ENCODE results near the gene TMEM184C. TPM values are rescaled to one million over a fixed set of nuclear protein-coding genes. Genes with fewer than 3 reads are reported as not detected.

The TMEM184C gene
- total RNA-seq (2014; rRNA removed; shearing (Covaris generic)) = 32.0 and 44.7 TPM in 2 replicates

DNA sequence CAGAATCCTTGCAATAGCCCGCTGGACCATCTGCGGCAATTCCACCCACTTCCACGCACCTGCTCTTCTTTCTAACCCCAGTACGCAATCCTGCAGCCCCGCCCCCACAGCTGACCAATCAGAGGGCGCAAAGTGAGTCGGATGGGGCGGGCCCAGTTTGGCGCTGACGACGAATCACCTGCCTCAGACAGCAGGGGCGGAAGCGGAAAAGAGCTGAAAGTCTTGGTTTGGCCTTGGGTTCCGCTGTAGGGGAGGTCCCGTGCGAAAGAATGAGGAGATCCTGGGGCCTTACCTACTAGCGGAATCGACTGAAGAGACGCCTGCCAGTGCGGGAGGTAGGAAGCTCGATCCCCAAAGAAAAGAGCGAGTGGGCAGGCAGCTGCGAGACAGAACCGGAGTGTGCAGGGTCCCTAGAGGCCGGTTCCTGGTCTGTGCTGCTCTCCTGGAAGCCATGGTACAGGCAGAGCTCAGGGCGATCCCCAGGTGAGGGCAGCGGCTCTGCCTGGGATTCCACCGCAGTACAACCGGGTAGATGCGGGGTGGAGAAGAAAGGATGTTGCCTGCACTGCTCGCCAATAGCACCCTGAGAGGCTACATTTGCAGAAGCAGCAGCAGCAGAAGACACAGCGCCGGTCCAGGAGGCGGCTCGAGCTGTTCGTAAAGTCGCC, at the start of gene TMEM184C:
TMEM184C (plus strand) TSS at position 225 of the 668 bp plus-strand sequence. CDS start 560 bp downstream, outside the sequence.
- DNase-seq (ENCODE audit: low spot score) = peak; percentile 91

DNA sequence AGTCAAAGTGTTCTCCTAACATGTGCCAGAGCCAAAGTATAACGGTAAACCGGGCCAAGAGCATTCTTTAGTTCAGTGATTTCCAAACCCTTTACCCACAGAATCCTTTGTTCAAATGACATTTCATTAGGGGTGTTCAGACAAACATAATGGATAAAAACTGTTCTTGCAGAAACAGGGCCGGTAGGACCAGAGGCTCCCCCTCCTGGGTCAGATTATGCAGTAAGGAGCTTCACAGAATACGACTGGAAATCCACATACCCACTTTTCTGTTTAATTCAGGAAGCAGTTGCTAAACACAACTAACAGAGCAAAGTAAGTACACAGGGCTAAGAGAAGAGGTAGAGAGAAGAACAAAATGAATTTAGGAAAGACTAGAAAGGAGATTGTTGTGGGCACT, 46.6 kb upstream of the TMEM184C start:
- DNase-seq (ENCODE audit: low spot score) = no peak

DNA sequence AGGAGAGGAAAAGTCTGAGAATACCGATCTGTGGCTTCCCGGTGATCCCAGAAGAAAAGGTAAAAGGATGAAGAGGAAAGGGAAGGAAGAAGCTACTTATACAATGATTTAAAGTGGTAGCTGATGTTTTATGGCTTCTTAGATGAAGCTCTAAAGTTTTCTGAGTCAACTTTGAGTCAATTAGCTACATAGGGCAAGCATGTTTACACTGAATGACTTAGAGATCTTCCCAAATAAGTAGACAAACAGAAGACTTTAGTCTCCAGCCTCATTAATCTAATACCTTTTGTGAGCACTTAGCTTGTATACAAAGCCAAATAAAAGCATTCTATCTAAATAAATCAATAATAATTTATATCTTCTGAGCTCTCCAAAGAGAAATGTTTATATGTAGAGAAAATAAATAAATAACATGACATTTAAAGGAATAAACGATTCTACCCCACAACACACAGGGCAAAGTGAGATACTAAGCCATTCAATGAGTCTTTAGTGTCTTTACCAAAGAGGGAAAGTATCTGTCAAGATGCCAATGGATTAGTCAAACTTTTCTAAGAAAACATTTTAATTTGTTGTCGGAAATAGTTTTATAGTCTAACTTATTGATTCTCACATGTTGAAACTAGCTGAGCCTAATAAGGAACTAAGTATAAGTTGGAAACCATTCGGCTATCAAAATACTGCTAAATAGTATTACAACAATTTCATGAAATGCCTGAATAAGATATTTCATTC, 46.0 kb upstream of the TMEM184C start:
- no peak for DNase-seq (ENCODE audit: low spot score)

DNA sequence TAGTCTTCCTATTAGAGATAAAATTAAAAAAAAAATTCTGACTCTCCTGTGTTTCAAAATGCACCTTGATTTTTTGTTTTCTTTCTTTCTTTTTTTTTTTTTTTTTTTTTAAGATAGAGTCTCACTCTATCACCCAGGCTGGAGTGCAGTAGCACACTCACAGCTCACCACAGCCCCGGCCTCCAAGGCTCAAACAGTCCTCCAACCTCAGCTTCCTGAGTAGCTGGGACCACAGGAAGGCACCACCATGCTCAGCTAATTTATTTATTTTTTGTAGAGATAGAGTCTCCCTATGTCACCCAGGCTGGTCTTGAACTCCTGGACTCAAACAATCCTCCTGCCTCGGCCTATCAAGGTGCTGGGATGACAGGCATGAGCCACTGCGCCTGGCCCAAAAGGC, 41.1 kb upstream of the TMEM184C start:
- DNase-seq (ENCODE audit: low spot score) = no peak

DNA sequence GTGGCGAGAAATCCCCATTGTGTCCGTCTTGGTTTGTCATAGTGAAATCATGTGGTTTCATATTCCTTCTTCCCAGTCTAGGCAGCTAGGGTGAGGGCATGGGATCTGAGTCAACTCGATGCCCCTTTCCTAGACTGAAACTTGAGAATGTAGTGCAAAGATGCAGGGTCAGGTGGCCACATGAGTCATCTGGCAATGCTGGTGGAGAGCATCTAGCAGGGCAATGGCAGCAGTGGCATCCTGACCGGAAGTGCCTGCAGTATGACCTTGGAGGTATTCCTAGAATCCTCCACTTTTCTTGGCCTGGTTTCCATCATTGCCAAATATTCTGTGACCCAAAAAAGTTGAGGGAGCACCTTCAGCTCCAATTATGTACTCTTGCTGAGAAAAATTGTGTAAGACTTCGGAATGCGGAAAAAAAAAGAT, 39.1 kb upstream of the TMEM184C start:
- DNase-seq (ENCODE audit: low spot score) = peak; percentile 98

DNA sequence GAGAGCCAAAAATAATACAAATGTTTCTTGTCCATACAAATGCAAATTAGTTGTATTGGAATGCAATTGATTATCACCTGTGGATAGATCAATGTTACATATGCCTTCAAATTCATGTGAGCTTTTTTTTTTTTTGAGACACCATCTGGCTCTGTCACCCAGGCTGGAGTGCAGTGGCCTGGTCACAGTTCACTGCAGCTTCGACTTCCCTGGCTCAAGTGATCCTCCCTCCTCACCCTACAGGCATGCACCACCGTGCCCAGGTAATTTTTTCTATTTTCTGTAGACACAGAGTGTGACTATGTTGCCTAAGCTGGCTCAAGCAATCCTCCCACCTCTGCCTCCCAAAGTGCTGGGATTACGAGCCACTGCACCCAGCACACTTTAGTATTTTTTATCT, 38.6 kb upstream of the TMEM184C start:
- DNase-seq (ENCODE audit: low spot score) = no peak

DNA sequence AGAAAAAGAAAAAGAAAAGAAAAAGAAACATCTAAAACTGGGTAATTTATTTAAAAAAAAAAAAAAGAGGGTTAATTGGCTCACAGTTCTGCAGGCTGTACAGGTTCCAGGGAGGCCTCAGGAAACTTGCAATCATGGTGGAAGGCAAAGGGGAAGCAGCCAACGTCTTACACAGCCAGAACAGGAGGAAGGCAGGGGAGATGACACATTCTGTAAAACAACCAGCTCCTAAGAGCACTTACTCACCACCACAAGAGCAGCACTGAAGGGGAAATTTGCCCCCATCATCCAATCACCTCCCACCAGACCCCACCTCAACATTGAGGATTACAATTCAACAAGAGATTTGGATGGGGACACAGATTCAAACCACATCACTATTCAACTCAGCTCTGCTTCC, 36.8 kb upstream of the TMEM184C start:
- DNase-seq (ENCODE audit: low spot score) = no peak

DNA sequence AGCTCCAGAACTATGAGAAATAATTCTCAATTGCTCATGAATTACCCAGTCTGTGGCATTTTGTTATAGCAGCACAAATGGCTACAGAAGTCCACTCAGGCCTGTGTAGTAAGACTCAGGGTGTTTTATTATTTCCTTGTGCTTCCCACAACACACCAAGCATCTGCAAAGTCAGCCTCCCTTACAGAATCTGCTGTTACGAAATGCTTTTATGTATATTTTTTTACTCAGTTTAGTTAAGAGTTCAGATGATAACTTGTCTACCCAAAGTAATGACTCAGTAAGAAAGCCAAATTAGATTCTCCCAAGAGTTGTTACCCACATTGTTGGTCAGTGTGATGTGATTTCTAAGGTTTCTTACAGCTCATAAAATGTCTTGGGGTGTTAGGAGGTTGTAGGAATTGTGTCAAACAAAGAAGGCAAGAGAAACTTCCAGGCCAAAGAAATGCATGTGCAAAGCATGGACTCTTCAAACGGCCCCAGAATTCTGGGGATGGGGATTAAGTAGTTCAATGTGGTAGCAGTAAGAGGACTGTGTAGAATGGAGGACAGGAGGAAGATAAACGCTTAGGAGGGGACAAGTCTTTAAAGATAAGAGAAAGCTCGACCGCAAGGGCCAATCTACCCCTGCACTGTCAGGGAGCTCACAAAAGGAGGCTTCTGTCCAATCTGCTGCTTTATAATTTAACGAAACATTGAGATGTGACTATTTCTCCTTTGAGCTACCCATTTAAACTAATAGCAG, 35.4 kb upstream of the TMEM184C start:
- no peak for DNase-seq (ENCODE audit: low spot score)

DNA sequence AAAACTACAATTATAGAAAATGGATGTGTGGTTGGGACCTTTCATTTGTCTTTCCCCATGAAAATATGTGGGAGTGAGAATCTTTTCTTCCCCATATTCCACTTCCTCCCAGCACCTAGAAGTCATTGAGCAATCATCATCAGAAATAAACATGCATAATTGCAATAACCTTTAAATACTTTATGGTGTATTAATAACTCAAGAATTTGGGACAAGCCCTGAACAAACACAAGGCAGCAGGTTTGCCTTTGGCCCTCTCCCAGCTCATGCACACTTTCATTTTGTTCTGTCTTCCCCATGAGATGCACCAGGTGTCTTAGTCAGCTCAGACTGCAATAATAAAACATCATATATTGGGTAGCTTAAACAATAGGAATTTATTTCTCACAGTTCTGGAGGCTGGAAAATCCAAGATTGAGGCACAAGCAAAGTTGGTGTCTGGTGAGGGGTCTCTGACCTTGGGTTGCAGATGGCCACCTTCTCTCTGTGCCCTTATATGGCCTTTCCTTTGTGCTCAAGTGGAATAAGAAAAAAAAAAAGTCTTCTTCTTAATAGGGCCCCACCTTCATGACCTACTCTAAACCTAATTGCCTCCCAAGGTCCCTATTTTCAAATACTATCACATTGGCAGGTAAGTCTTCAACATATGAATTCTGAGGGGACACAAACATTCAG, 34.7 kb upstream of the TMEM184C start:
- DNase-seq (ENCODE audit: low spot score) = no peak

DNA sequence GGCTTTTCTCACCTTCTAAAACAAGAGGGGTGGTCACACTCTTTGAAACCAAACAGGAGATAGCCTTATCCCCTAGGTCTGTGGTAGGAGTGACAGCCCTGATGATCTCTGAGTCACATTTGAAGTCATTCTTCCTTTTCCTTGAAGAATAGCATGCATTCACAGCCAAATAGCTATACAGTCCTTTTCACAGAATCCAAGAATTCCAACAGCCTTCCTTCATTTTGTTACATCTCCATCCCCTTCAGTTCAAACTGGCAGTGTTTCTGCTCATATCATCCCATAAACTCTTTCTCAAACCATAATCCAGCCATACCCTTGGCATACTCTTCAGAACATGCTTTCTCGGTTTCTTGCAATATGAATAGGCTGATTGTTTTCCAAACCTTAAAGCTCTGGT, 33.3 kb upstream of the TMEM184C start:
- no peak for DNase-seq (ENCODE audit: low spot score)

DNA sequence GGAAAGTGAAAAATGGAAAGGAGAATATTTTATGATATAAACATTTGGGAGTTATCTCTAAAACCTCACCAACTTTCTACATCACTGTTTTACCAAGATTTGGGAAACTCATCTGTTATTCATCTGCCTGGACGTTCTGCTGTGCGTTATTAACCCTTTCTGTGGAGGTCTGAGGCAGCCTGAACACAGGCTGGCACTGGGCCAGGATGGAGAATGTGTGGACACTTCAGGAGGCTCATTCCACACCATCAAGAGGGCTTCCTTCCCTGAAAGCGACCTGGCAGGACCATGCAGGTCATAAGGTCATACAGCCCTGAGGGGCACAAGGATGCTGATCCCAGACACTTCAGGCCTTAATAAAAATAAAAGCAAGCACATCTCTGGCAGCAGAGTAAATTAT, 31.2 kb upstream of the TMEM184C start:
- no peak for DNase-seq (ENCODE audit: low spot score)

DNA sequence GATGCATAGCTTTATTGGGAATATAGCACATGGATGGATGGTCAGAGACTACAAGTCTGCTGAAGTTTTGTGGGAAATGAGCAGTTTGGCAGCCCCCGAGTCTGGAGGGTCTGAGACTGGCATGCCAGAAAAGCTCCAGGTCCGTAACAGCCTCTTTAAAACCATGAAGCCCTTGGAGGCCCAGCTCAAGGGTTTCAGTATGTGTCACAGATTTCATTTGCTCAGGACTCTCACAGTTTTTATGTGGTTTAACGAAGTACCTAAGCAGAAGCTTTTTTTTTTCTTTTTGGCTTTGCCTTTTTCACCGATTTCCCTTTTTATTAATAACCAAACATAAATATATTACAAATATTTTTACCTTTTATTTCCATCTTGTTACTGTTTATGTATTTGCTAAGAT, 30.6 kb upstream of the TMEM184C start:
- no peak for DNase-seq (ENCODE audit: low spot score)

DNA sequence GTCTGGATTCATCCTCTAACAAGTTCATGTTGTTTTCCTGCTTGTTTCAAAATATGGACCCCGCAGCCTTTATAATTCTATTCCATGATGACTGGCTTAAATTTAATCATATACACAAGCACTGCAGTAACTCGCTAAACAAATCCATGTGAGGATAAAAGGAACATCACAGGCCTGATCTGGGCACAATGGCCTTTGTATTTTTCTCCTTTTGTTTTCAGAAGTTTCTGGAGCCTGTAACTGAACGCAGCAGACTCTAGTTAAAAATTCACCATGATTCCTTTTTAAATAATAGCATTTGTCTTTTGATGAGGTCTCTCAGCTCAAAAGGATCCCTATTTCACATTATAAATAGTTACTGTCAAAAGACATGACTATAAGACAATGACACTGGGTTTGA, 30.2 kb upstream of the TMEM184C start:
- no peak for DNase-seq (ENCODE audit: low spot score)

DNA sequence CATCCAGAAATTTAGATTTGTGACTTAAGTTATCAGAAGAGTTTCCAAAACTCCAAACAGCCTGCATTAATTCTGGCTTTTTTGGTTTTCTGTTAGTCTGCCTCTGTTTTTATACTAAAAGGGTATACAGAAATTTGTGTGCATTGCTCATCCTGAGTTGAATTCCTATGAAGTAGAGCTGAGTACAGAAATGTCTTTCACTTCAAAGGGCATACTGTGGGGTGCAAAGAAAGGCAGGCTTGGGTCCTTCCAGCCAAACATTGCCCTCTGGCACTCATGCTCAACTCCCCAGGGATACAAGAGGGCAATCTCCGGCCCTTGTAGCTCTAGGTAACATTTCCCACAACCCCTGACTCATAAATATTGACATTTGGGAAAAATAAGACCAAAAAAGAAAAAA, 27.6 kb upstream of the TMEM184C start:
- DNase-seq (ENCODE audit: low spot score) = no peak

DNA sequence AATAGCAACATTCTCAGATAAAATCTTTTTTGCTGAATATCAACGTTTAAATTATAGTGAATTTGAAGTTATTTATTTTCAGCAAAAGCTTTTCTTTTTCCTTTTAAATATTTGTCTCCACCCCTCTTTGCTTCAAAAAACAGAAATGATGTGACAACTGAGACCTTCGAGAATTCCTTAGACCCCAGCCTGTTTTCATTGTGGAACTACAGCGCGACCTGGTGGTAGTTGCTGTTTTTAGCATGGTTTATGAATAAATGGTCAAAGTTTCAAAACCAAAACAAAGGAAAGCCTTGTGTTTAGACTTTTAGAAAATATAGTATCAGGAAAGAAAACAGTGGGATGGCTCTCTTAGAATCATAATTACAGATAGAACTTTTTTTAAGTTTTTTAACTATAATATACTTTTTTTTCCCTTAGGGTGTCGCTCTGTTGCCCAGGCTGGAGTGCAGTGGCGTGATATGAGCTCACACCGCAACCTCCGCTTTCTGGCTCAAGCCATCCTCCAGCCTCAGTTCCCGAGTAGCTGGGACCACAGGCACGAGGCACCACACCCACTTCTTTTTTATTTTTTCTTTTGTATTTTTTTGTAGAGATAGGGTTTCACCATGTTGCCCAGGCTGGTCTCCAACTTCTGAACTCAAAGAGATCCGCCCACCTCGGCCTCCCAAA, 26.8 kb upstream of the TMEM184C start:
- peak; percentile 41 for DNase-seq (ENCODE audit: low spot score)

DNA sequence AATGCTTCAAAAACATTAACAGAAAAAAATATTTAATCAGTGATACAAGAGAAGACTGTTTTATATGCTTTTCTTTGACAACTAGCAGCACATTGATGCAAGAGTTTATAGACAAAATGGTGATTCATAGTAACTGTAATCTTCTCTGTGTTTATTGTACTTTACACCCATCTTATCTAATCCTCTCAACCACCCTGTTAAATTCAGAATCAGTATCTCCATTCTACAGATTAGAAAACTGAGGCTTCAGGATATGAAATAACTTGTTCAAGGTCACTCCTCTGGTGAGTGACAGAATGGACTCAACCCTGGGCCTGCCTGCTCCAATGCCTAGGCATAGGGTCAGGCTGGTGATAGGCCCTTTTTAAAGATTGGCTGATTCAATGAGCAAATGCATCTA, 26.1 kb upstream of the TMEM184C start:
- no peak for DNase-seq (ENCODE audit: low spot score)

DNA sequence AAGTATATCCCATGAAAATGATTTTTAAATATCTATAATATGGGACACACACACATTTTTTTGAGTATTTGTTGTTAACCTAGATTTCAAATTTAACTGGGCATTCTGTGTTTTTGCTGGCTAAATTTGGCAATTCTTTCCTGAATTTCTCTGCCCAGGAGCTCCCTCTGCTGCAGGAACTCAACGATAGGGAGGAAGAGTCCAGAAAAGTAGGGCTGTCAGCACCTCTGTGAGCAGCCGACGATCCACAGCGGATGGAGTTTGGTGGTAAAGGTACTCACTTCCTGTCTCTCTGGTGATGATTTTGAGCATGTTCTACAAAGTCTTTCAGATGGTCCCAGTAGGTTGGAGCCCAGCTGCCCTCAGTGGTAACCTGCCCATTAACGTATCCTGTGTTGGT, 23.1 kb upstream of the TMEM184C start:
- no peak for DNase-seq (ENCODE audit: low spot score)

DNA sequence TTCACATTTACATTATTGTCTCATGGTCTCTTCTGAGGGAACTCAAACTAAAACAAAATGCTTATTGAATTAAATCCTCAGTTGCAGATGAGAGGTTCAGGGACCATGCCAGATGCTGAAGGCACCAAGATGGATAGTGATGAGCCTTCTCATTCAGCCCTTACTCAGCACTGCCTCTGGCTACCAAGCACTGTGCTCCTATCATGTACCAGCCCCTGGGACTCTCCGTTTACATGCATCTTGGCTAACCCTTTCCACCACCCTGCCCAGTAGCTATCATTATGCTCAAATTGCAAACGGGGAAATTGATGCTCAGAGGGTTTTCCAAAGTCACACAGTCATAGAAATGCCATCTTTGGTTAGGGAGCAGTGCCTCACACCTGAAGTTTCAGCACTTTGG, 22.6 kb upstream of the TMEM184C start:
- no peak for DNase-seq (ENCODE audit: low spot score)

DNA sequence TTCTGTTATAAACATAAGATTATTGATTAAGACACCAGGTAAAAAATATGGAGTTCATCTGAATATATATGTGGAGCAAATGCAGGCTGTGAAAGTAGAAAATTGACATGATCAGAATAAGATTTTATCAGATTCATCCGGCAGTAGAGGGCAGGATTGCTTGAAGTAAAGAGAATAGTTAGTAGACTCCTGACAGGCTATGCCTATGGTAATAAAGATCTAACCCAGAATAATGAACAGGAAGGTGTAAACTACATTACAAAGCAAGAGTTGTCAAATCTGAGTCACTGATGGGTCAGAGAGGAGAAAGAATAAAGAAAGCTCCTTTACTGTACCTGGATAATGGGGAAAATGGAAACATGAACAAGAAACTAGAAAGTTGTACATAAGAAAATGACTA, 20.8 kb upstream of the TMEM184C start:
- no peak for DNase-seq (ENCODE audit: low spot score)

DNA sequence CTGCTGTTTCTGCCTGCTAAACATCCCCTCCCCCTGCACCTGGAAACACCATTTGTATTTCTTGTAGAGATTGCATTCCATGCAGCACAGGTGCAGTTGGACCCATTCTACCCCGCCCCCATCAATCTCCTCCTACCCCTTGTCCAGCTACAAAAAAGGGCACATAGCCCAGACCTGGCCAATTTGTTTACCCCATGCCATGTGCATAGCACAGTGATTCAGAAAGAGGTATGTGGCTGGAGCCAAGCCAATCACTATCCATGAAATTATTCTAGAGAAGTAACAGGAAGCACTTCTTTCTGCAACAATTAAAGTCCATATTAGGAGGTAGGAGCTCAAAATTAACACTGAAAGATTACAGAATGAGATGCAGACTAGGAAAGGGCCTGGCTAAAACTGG, 20.2 kb upstream of the TMEM184C start:
- peak; percentile 85 for DNase-seq (ENCODE audit: low spot score)

DNA sequence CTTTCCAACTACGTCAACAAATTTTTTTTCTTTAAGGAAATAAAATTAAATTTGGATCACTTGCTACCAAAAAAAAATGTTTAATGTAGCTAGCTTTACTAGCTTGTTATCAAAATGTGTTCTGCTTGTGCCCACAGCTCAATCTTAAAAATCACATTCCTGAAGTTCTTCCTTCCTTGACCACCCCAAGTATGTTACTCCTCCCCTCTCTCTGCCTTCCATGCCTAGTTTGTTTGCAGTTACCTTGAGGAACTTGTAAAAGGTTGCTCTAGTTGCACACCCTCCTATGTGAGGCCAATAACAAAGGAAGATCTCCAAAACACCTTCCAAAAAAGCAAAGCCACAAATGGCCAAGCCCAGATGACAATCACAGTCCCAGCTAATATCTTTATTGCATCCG, 19.6 kb upstream of the TMEM184C start:
- no peak for DNase-seq (ENCODE audit: low spot score)

DNA sequence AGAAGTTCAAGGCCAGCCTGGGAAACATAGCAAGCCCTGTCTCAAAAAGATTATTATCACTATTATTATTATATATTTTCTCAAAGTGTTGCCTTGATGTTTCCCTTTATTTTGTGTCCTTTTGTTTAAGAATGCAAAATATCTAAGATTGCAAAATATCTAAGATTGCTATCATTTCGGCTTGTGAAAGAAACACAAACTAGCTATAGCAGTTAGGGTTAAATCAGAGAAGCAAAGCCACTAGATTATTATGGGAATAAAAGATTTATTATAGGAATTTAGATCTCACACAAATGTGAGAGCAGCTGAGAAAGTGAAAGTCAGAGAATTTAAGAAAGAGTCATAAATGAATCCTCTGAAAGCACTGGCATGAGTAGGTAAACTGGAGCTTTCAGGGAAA, 18.0 kb upstream of the TMEM184C start:
- DNase-seq (ENCODE audit: low spot score) = no peak

Measured in A172 (cell line).